IPS-18c (cell line): ENCODE measurements around the gene SLMAP.

Experiments
- H3K4me3 ChIP-seq: 2 replicates; pipeline ENCODE4 v1.7.0; 2013; ENCODE audit warnings: low read depth, mild to moderate bottlenecking, low read length, moderate library complexity; ENCODE audit not compliant: insufficient read depth
- H3K9me3 ChIP-seq: one replicate; pipeline ENCODE4 v1.6.1; 2013; ENCODE audit warnings: mild to moderate bottlenecking, low read length, moderate library complexity; ENCODE audit not compliant: control insufficient read depth, insufficient read depth

SLMAP gene

DNA sequence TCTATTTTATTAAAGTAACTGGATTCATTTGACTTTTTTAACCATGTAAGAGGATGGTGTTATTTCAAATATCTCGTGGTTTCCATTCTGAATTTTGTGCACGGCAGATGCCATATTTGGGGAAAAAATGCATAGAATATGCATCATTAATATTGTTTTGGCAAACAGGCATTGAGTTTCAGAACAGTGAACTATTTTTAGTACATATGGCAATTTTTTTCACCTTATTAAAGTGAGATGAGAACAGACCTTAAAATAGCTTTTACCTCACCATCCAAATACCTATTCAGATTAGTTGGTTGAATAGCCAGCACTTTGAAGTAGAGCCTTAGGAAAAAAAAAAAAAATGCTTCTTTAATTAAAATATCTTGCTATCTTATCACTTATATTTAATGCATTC lies 134.8 kb downstream of the SLMAP start:
- Histone ChIP-seq H3K9me3 (no peaks in the 10 kb centered on the region), H3K4me3 (no peak overlapping the region)

DNA sequence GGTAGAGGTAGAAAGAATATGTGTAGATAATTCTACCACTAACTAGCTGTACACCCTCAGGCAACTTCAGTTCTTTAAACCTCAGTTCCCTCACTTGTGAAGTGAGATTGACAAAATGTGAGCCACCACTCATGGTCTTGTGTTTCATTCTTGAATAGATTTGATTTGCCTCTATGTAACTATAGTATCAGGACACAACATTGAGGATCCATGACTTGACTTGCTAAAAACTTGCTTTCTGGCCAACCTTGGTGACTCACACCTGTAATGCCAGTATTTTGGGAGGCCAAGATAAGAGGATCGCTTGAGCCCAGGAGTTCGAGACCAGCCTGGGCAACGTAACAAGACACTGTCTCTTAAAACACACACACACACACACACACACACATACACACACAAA lies 136.3 kb downstream of the SLMAP start:
- H3K9me3 ChIP-seq: no peaks in the 10 kb centered on the region

DNA sequence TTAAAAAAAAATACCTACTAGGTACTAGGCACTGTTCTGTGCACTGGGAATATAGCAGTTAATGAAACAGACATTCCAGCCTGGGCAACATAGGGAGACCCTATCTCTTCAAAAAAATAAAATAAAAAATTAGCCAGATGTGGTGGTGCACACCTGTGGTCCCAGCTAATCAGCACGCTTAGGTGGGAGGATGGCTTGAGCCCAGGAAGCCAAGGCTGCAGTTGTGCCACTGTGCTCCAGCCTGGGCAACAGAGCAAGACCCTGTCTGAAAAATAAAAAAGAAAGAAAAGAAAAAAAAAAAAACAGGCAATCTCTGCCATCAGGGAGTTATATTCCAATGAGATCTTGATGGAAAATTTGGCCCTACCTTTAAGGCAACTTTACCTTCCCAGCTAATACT lies 137.0 kb downstream of the SLMAP start:
- H3K9me3 ChIP-seq: no peaks in the 10 kb centered on the region
- no peak overlapping the region for H3K4me3 ChIP-seq

More for the DNA sequence above, 136.3 kb downstream of the SLMAP start:
- no peak overlapping the region for H3K4me3 ChIP-seq

DNA sequence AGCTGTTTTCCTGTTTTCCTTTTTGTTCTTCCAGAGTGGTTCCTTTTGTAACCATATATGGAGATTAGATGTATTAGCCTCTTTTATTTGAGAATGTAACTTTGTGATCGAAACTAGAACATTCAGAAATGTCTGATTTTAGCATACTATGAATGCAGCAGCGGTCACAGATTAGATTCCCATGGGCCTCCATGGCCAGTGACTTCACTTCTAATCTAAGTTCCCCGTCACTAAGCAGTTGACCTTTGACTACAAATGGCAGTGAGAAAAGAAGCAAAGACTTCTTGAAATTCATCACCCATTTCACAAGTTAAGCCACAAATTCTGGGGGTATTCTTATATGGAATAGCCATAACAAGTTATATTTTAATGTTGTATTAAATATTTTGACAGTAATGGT lies 137.6 kb downstream of the SLMAP start:
- H3K4me3 ChIP-seq: no peak overlapping the region
- no peaks in the 10 kb centered on the region for H3K9me3 ChIP-seq

DNA sequence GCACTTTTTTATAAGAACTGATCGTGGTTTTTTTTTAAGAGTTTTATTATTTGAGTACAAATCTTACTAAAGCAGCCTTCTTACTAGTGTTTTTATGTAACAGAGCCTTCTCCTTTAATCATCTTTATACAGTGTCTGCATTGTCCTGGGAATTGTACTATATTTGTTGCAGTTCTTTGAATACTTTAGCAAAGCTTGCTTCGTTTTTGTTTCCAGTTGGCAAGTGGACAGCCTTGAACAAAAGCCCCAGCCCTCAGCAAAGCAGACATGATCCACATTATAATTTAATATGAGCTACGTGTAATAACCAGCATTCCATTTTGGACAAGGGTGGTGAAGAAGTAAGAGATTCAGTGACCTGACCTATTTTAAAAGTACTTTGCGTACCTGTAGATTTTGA lies 139.9 kb downstream of the SLMAP start:
- H3K9me3 ChIP-seq: no peaks in the 10 kb centered on the region
- H3K4me3 ChIP-seq: no peak overlapping the region

DNA sequence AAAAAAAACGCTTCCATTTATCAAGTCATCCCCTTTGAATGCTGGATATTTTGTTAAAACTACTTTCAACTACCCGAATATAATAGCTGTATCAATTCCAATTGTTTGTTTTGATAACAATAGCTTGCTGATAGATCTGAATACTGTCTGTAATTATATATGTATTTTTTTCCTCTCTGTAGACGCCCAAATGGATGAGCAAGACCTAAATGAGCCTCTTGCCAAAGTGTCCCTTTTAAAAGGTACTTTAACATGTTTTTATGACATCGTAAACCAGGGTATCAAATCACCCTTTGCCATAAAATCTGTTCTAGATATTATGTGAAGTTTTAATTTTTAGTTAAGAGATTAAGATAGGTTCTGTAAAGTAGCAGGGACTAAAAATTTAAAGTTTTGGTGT lies 140.6 kb downstream of the SLMAP start:
- Histone ChIP-seq H3K9me3 (no peaks in the 10 kb centered on the region), H3K4me3 (no peak overlapping the region)

DNA sequence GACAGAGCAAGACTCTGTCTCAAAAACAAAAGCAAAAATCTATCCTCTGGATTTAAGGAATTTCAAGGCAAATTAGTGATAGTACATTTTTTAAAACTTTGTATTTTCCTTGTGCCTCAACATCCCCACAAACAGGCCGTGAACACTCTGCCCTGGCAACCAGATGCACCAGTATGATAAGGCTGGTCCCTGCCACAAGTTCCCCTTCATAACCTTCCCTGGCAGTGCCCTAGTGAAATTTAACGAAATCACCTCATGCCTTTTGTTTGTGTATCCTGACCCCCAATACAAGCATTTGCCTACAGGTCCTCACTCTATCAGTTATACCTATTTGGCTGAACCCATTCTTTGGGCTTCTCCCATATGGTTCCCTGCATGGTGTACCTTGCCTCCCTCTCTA lies 144.7 kb downstream of the SLMAP start:
- Histone ChIP-seq H3K4me3 (no peak overlapping the region), H3K9me3 (no peaks in the 10 kb centered on the region)

DNA sequence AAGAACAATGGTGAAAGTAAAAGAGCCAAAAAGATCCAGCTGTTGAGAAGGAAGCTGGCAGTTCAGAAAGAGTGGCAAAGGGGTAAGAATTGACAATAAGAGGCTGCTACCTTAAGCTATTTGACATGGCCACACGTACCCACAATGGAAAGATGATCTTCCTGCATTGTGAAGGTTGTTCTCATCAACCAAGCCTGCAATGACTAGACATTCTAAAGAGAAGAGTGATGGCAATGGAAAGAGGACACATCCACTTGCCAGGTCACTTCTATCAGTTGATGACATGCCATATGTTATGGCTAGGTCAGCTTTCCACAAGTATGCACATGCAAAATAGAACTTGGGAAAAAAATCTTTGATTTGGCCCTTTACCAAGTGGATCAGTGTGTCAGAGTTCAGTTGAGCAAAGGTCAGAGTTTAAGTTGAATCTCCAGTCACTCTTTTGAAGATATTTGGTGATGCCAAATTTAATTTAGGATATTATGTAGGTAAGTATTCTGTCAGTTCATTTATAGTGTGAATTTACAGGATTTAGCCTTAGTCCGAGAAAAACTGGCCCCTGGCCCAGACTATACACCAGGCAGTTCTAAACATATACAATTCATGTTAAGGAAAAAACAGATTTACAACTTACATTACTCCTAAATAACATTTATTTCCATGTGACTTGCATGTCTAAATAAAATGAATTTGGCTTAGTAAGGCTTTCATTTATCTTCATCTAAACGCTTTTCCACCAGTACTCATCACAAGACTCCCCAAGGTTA lies 147.2 kb downstream of the SLMAP start:
- no peaks in the 10 kb centered on the region for H3K9me3 ChIP-seq
- H3K4me3 ChIP-seq: no peak overlapping the region

DNA sequence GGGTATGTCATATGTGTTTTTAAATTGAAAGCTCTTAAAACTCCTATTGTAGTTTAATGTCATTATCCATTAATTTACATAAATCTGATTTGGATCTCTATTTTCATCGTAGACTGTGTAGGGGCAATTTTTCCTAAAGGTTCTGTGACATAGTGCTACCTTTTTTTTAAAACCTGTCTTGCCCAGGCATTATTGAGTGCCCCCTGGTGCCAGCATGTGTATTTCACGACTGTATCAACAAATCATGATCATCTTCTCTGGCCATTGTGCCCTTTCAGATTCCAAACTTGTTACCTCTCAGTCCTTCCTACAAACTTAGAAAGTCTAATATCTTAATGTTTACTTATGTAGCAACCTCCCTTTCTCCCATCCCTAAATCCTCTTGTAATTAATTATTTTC lies 154.9 kb downstream of the SLMAP start:
- no peak overlapping the region for H3K4me3 ChIP-seq
- no peaks in the 10 kb centered on the region for H3K9me3 ChIP-seq

DNA sequence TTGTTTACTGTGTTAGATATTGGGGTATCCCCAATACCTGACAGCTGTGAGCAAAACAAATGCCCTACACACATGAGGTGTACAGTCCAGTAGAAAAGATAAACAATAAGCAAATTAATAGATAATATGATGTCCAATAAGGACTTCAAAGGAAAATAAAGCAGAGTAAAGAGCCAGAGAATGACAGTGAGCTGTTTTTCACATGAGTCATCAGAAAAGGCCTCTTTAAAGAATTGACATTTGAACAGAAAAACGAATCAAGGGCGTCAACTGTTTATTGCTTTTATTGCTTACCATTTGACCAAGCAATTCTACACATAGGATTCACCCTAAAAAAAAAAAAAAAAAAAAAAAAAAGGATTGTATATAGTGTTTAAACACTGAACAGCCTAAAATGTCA lies 155.5 kb downstream of the SLMAP start:
- Histone ChIP-seq H3K9me3 (no peaks in the 10 kb centered on the region), H3K4me3 (no peak overlapping the region)

DNA sequence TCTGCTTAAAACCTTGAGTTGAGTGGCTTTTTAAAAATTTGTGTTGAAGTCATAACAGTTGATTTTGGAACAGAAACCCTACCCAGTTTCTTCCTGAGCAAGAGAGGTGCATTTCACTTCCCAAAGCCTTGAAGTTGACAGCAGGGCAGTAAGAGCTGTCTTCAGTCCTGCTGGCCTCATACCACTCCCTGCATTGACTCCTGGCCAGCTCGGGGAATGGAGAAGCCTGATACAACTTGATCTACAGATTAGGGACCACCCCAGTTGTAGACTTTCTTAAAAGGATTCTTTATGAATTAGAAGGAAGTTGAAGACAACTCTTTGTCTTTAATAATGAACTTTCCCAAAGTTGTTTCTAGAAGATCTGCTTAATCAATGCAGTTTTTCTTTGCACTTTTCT lies 161.5 kb downstream of the SLMAP start:
- no peak overlapping the region for H3K4me3 ChIP-seq
- H3K9me3 ChIP-seq: no peaks in the 10 kb centered on the region

DNA sequence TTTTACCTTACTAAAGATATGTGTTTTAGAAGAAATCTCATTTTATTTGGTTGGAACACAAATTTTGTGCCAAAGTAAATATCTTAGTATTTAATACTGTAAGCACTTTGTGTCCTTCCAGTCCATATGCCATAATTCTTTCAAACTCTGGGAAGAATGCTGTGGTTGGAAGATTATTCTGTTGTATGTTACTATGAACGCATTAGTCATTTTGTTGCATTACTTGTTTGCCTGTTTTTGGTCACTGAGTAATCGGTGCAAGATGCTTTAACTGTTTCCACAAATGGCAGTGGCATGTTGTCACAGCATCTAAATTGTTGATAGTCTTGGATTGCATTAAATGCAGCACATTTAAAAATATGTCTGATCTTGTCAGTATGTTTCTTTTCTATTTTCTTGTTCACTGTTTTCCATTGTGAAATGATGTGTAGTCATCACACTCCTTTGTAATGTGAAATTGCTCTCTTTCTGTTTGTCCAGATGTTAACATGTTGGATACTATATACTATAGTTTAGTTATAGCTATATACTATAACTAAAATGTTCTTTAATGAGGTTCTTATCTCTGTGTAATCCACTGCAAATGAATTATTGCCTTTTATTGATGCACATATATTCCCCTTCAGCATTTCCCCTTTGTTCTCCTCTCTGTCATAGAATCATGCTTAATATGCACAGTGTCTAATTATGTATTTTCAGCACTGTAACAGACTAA lies 162.2 kb downstream of the SLMAP start:
- no peak overlapping the region for H3K4me3 ChIP-seq
- no peaks in the 10 kb centered on the region for H3K9me3 ChIP-seq

DNA sequence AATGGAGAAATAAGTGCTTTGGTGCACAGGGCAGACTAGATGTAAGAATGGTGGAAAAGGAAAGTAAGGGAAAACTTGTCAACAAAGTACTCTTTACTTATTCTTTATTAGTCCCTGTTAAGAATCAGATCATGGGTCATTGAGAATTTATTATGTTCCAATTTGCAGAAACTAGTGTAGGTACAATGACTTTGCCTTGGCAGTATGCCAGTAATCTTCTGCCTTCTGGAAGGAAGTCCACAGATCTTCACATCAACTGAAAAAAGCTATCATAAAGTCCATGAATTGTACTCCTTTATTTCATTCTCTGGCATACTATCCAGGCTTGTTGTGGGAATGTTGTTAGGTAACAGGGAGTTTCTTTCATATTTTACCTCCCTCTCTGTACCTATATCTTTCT lies 163.9 kb downstream of the SLMAP start:
- Histone ChIP-seq H3K9me3 (no peaks in the 10 kb centered on the region), H3K4me3 (no peak overlapping the region)

DNA sequence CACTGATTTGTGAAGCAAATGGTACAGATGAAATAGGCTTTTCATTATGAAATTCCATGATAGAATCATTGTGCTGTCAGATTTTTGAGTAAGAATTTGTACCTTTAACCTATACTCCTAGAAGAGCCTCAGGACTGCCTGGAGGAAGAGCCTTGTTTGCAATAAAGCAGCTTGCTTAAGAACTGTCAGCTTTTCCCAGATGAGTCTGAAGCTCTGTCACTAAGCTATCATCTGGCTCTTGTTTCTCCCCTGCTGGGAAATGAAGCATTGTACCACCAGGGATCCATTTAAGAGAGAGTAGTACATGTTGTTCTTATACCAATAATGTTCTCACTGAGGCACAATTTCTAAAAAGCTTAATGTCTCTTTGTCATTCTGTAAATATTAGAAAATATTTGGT lies 167.0 kb downstream of the SLMAP start:
- Histone ChIP-seq H3K9me3 (no peaks in the 10 kb centered on the region), H3K4me3 (no peak overlapping the region)

DNA sequence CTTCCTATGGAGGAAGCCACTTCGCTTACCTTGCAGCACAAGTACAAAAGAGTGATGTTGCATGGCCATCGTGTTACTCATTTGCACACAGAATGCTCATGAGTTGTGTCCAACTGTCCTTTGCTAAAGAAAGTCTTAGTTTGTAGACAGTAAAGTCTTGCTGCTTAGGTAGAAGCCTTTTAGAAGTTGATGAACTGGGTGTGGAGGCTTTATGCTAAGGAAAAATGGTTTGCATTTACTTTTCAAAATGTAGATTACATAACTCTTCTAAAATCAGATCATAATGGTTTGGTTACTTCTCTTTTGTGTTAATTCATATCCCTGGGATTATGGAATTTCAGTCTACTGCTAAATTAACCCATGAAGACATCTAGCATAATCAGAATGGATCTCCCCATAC lies 167.6 kb downstream of the SLMAP start:
- Histone ChIP-seq H3K4me3 (no peak overlapping the region), H3K9me3 (no peaks in the 10 kb centered on the region)

DNA sequence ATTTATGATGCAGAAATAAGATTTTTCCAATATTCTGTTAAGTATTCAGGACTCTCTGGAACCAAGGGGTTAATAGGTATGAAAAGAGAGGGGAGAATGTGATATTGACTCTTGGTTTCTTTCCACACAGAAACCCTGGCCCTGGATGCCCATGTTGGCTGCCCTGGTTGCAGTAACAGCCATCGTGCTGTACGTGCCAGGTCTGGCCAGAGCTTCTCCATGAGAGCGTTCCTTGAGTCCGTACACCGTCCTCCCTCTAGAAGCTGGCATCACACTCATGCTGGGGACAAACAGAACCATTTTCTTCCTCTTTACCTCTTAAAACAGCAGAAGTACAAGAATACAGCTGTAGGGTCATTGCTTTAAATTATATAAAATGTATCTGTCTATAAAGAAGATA lies 171.1 kb downstream of the SLMAP start:
- no peaks in the 10 kb centered on the region for H3K9me3 ChIP-seq
- H3K4me3 ChIP-seq: no peak overlapping the region

DNA sequence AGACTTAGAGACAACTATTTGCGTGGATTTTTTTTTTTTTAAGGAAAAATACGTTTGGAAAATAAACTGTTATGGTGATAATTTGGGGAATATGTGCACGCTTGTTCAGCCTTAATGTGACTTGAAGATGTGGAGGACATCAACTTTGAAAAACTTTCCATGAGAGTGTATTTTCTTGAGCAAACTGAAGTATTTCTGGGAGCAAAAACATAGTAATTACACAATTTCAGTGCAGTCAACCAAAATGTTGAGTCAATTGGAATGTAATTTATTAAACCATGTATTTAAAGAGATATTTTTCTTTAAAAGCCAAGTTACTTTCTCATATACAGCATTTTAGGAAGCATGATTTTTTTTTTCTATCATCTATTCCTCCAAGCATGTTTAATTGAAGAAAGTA lies 171.8 kb downstream of the SLMAP start:
- Histone ChIP-seq H3K4me3 (no peak overlapping the region), H3K9me3 (no peaks in the 10 kb centered on the region)

DNA sequence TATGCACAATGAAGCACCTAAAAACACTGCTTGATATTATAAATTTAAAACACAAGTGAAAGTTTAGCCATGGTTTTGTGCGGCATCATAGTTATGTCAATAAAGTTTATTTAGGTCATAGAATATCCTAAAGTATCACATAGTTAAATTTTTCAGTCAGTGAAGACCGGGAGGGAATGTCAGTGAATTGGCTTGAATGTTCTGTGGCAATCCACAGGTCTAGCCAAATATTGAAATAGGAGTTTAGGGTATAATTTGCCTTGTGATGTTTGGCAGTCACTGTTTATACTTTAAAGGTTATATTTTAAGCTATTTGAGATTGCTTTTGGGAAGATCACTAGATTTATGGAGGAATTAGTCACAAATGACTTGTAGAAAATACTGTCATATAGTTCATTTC lies 172.4 kb downstream of the SLMAP start:
- H3K9me3 ChIP-seq: no peaks in the 10 kb centered on the region
- H3K4me3 ChIP-seq: no peak overlapping the region

DNA sequence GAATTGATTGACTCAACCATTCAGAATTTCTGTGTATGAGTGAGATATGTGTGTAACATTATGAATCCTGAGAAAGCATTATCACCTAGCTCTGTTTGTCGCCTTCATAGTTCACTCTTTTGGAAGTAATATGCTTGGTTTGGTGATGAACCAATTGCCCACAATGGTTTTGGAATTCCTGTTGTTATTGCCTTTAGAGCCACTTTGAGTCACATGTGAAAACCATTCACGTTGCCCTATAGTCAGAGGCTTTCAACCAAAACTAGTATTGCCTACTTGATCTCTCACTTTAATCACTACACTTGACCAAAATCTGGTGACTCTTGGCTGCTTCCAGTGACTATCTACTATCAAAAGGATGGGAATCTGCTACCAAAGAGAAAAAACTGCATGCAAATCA lies 173.9 kb downstream of the SLMAP start:
- Histone ChIP-seq H3K9me3 (no peaks in the 10 kb centered on the region), H3K4me3 (no peak overlapping the region)
